Stomach (tissue), 4 donors: Measurements from ENCODE around the gene PRPS1L1.

Experiments used
- EP300 ChIP-seq: sonication (generic); formaldehyde crosslinking; IDR thresholded peaks from one replicate; pipeline ENCODE4 v1.6.1; 2017; ENCODE audit warnings: antibody characterized with exemption
- POLR2A ChIP-seq, 4 donors: fragments of 450-650 bp; IDR thresholded peaks; one replicate each; pipeline ENCODE4 v1.6.1; 2016; ENCODE audit warnings: antibody characterized with exemption in 4 of 4, control low read depth in 2 of 4, mild to moderate bottlenecking in 1 of 4, moderate library complexity in 1 of 4
- TF ChIP-seq, protein P1 (sequence below), 7 experiments: fragments of 450-650 bp in 4 of 7; fragments of 200-600 bp in 3 of 7; sonication (generic) in 3 of 7; IDR thresholded peaks; one replicate each; pipeline ENCODE4 v1.5.1; 2016 to 2019; ENCODE audit warnings: antibody characterized with exemption in 7 of 7, control low read depth in 2 of 7, mild to moderate bottlenecking in 1 of 7

- TF ChIP-seq, protein P1, sequence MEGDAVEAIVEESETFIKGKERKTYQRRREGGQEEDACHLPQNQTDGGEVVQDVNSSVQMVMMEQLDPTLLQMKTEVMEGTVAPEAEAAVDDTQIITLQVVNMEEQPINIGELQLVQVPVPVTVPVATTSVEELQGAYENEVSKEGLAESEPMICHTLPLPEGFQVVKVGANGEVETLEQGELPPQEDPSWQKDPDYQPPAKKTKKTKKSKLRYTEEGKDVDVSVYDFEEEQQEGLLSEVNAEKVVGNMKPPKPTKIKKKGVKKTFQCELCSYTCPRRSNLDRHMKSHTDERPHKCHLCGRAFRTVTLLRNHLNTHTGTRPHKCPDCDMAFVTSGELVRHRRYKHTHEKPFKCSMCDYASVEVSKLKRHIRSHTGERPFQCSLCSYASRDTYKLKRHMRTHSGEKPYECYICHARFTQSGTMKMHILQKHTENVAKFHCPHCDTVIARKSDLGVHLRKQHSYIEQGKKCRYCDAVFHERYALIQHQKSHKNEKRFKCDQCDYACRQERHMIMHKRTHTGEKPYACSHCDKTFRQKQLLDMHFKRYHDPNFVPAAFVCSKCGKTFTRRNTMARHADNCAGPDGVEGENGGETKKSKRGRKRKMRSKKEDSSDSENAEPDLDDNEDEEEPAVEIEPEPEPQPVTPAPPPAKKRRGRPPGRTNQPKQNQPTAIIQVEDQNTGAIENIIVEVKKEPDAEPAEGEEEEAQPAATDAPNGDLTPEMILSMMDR (IDR thresholded peaks at IDR 0.05) = no peak
- no peak for TF ChIP-seq POLR2A (IDR thresholded peaks at IDR 0.05)
- no peak for TF ChIP-seq EP300
These were observed 38.8 kb downstream of the PRPS1L1 start for GRCh38 chr7:17988858-17989257.
